HG03521 (cell line): Measurements from ENCODE around the gene SLITRK5.

Experiments
- ATAC-seq: cut with Tn5 transposase; IDR thresholded peaks from one replicate; pipeline ENCODE4 v1.9.1; 2021; ENCODE audit warnings: mild to moderate bottlenecking, moderate library complexity; ENCODE audit not compliant: unreplicated experiment

Gene SLITRK5

GRCh38 chr13:87698268-87698667 lies 27.1 kb downstream of the SLITRK5 start:
- ATAC-seq, result no peak

- ATAC-seq, result no peak
These were observed 38.8 kb downstream of the SLITRK5 start for GRCh38 chr13:87709947-87710346.

GRCh38 chr13:87712012-87712411 lies 40.8 kb downstream of the SLITRK5 start:
- ATAC-seq, result no peak
